Measurements from ENCODE around the gene LIMK2. TPM values are rescaled to one million over a fixed set of nuclear protein-coding genes. Genes with fewer than 3 reads are reported as not detected.
"Not testable (repeated sequence)": the region's sequence is repeated elsewhere in the genome, so short reads cannot be mapped to it uniquely, and the experiment has no call there.

Gene LIMK2
- 10 to 100 TPM; 11.7 to 32.7 (median 21.7) TPM for polyA plus RNA-seq

- peak within 1 kb of the TSS; percentile 21 for H3K27ac ChIP-seq (ENCODE audit: low read depth, low read length)
- WGBS, 3 donors: 1% methylated on average over 57 to 64 of the region's 64 CpGs
These were observed at the start of gene LIMK2 for GRCh38 chr22:31211862-31212730. LIMK2 (plus strand) TSS chr22:31212298; CDS start chr22:31212409, 111 bp downstream.

- no peak overlapping the region for H3K27ac ChIP-seq (ENCODE audit: low read depth, low read length)
- WGBS, 3 donors: 99 to 100% (median 100%) methylated on average over 3 to 4 of the region's 4 CpGs
These were observed 41.1 kb upstream of the LIMK2 start for GRCh38 chr22:31170971-31171370.

GRCh38 chr22:31171734-31172133 lies 40.4 kb upstream of the LIMK2 start:
- WGBS, 3 donors: 66 to 97% (median 79%) methylated on average over 7 to 9 of the region's 9 CpGs
- H3K27ac ChIP-seq (ENCODE audit: low read depth, low read length): not testable (repeated sequence)

GRCh38 chr22:31173386-31174145 lies 38.5 kb upstream of the LIMK2 start:
- WGBS, 3 donors: 78 to 81% (median 79%) methylated on average over 5 of the region's 5 CpGs
- H3K27ac ChIP-seq (ENCODE audit: low read depth, low read length): no peak overlapping the region

GRCh38 chr22:31176923-31177322 lies 35.2 kb upstream of the LIMK2 start:
- WGBS, 3 donors: 78 to 100% (median 100%) methylated on average over 1 of the region's 1 CpG
- H3K27ac ChIP-seq (ENCODE audit: low read depth, low read length): no peak overlapping the region

- H3K27ac ChIP-seq (ENCODE audit: low read depth, low read length): no peak overlapping the region
- 77 to 90% (median 81%) methylated on average over 6 of the region's 6 CpGs for WGBS, 3 donors
These were observed 34.5 kb upstream of the LIMK2 start for GRCh38 chr22:31177420-31178162.

- H3K27ac ChIP-seq (ENCODE audit: low read depth, low read length): no peak overlapping the region
- WGBS, 3 donors: 95 to 98% (median 95%) methylated on average over 2 of the region's 2 CpGs
These were observed 33.2 kb upstream of the LIMK2 start for GRCh38 chr22:31178859-31179258.

GRCh38 chr22:31179345-31179744 lies 32.8 kb upstream of the LIMK2 start:
- 27 to 52% (median 39%) methylated on average over 1 of the region's 1 CpG for WGBS, 3 donors
- H3K27ac ChIP-seq (ENCODE audit: low read depth, low read length): no peak overlapping the region

GRCh38 chr22:31184015-31184414 lies 28.1 kb upstream of the LIMK2 start:
- WGBS, 3 donors: 94 to 96% (median 95%) methylated on average over 20 to 30 of the region's 30 CpGs
- no peak overlapping the region for H3K27ac ChIP-seq (ENCODE audit: low read depth, low read length)

- no peak overlapping the region for H3K27ac ChIP-seq (ENCODE audit: low read depth, low read length)
- WGBS, 3 donors: 87 to 96% (median 93%) methylated on average over 5 of the region's 5 CpGs
These were observed 27.0 kb upstream of the LIMK2 start for GRCh38 chr22:31185056-31185455.

- WGBS, 3 donors: 56 to 90% (median 87%) methylated on average over 6 of the region's 6 CpGs
- no peak overlapping the region for H3K27ac ChIP-seq (ENCODE audit: low read depth, low read length)
These were observed 24.5 kb upstream of the LIMK2 start for GRCh38 chr22:31187627-31188026.

- no peak overlapping the region for H3K27ac ChIP-seq (ENCODE audit: low read depth, low read length)
- WGBS, 3 donors: 66 to 79% (median 67%) methylated on average over 2 of the region's 2 CpGs
These were observed 19.6 kb upstream of the LIMK2 start for GRCh38 chr22:31192513-31192912.

GRCh38 chr22:31193092-31193491 lies 19.0 kb upstream of the LIMK2 start:
- H3K27ac ChIP-seq (ENCODE audit: low read depth, low read length): no peak overlapping the region
- WGBS, 3 donors: 73 to 74% (median 73%) methylated on average over 3 of the region's 3 CpGs

- WGBS, 3 donors: 90 to 99% (median 94%) methylated on average over 5 of the region's 5 CpGs
- H3K27ac ChIP-seq (ENCODE audit: low read depth, low read length): not testable (repeated sequence)
These were observed 17.4 kb upstream of the LIMK2 start for GRCh38 chr22:31194681-31195080.

GRCh38 chr22:31199187-31199586 lies 12.9 kb upstream of the LIMK2 start:
- no peak overlapping the region for H3K27ac ChIP-seq (ENCODE audit: low read depth, low read length)
- 91 to 95% (median 91%) methylated on average over 3 of the region's 3 CpGs for WGBS, 3 donors

- H3K27ac ChIP-seq (ENCODE audit: low read depth, low read length): not testable (repeated sequence)
- WGBS, 3 donors: 68 to 90% (median 74%) methylated on average over 8 of the region's 8 CpGs
These were observed 7.6 kb upstream of the LIMK2 start for GRCh38 chr22:31204352-31204984.

- WGBS, 3 donors: 65 to 73% (median 67%) methylated on average over 4 of the region's 4 CpGs
- not testable (repeated sequence) for H3K27ac ChIP-seq (ENCODE audit: low read depth, low read length)
These were observed 7.0 kb upstream of the LIMK2 start for GRCh38 chr22:31205059-31205458.

GRCh38 chr22:31206460-31206859 lies 5.6 kb upstream of the LIMK2 start:
- H3K27ac ChIP-seq (ENCODE audit: low read depth, low read length): not testable (repeated sequence)
- 64 to 79% (median 77%) methylated on average over 2 to 3 of the region's 3 CpGs for WGBS, 3 donors
